ENCODE results near the gene VPS29. TPM values are rescaled to one million over a fixed set of nuclear protein-coding genes. Genes with fewer than 3 reads are reported as not detected.

Gene VPS29
- total and polyA plus RNA-seq, 9 of the 15 experiments (the other 6 are each of a cell fraction or from before 2014, with no cell fraction given), result 85.8 to 638 (median 272) TPM

GRCh38 chr12:110501752-110502738, at the start of gene VPS29, which contains the start of gene RAD9B (continued):
- TF ChIP-seq HMBOX1 (IDR thresholded peaks at IDR 0.05) (peak; percentile 24; the same call in 1 of the 2 replicates), HDAC8 (tag; IDR thresholded peaks at IDR 0.05) (peak; percentile 98), CREB3 (tag; conservative IDR thresholded peaks at IDR 0.05; ENCODE audit: low read depth) (peak; percentile 96), MAFK (IDR thresholded peaks at IDR 0.05; ENCODE audit: low read length) (no peak), CEBPG (CRISPR knock-in tag; IDR thresholded peaks at IDR 0.05) (peak; percentile 78), CEBPG (tag; conservative IDR thresholded peaks at IDR 0.05 in 1 of 2, IDR thresholded peaks at IDR 0.05 in 1 of 2) (peak; percentile 60 to 81), ZNF696 (CRISPR knock-in tag; conservative IDR thresholded peaks at IDR 0.05) (no peak), NFE2 (IDR thresholded peaks at IDR 0.05; ENCODE audit: low read depth) (peak; percentile 38), RNF219 (CRISPR knock-in tag; IDR thresholded peaks at IDR 0.05) (no peak), TCF3 (CRISPR knock-in tag; IDR thresholded peaks at IDR 0.05) (peak; percentile 51), HNRNPK (IDR thresholded peaks at IDR 0.05; ENCODE audit: low read depth, low read length, poor library complexity, severe bottlenecking) (no peak), XRCC4 (IDR thresholded peaks at IDR 0.05; ENCODE audit: extremely low read depth, insufficient read depth, insufficient read length) (no peak), CLOCK (CRISPR knock-in tag; IDR thresholded peaks at IDR 0.05; ENCODE audit: borderline replicate concordance) (no peak), U2AF2 (optimal IDR thresholded peaks at IDR 0.05; ENCODE audit: low read depth, low read length) (no peak)
- TF ChIP-seq, protein P1, sequence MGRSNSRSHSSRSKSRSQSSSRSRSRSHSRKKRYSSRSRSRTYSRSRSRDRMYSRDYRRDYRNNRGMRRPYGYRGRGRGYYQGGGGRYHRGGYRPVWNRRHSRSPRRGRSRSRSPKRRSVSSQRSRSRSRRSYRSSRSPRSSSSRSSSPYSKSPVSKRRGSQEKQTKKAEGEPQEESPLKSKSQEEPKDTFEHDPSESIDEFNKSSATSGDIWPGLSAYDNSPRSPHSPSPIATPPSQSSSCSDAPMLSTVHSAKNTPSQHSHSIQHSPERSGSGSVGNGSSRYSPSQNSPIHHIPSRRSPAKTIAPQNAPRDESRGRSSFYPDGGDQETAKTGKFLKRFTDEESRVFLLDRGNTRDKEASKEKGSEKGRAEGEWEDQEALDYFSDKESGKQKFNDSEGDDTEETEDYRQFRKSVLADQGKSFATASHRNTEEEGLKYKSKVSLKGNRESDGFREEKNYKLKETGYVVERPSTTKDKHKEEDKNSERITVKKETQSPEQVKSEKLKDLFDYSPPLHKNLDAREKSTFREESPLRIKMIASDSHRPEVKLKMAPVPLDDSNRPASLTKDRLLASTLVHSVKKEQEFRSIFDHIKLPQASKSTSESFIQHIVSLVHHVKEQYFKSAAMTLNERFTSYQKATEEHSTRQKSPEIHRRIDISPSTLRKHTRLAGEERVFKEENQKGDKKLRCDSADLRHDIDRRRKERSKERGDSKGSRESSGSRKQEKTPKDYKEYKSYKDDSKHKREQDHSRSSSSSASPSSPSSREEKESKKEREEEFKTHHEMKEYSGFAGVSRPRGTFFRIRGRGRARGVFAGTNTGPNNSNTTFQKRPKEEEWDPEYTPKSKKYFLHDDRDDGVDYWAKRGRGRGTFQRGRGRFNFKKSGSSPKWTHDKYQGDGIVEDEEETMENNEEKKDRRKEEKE (IDR thresholded peaks at IDR 0.05; ENCODE audit: borderline replicate concordance in 1 of 2, control insufficient read depth in 1 of 2, low read depth in 2 of 2, low read length in 1 of 2), result peak in 1 of 2 experiments; percentile 78; a peak in 1 of 4 replicates

All from K562 (cell line).